ENCODE data around the gene ITPRID2. TPM values are rescaled to one million over a fixed set of nuclear protein-coding genes. Genes with fewer than 3 reads are reported as not detected.

Gene ITPRID2
- total RNA-seq, 4 donors from 2014 or later, result 38.7 to 91.9 (median 42.5) TPM

GRCh38 chr2:181947273-181947672 lies 55.7 kb downstream of the ITPRID2 start:
- intact Hi-C loops (cut with DNase I; ENCODE audit: low total_unique reads), result no loop called here
- in situ Hi-C loops (cut with MboI; ENCODE audit: low sequenced_read_pairs in 4 of 4), result no loop called here

GRCh38 chr2:181948227-181948626 lies 56.7 kb downstream of the ITPRID2 start:
- H3K4me3 ChIP-seq, result no peak overlapping the region
- intact Hi-C loops (cut with DNase I; ENCODE audit: low total_unique reads) (no loop called here), in situ Hi-C loops (cut with MboI; ENCODE audit: low sequenced_read_pairs in 4 of 4) (no loop called here)
- no peaks in the 10 kb centered on the region for H3K9me3 ChIP-seq
- TF ChIP-seq POLR2A (IDR thresholded peaks at IDR 0.05) (no peak), CTCF (IDR thresholded peaks at IDR 0.05 in 4 of 5, conservative IDR thresholded peaks at IDR 0.05 in 1 of 5) (no peak)
- no peak for ATAC-seq
- no peaks in the 10 kb centered on the region for H3K4me1 ChIP-seq
- H3K27ac ChIP-seq, result no peak overlapping the region
- H3K27me3 ChIP-seq, result no peaks in the 10 kb centered on the region
- no peaks in the 10 kb centered on the region for H3K36me3 ChIP-seq
- DNase-seq, result no peak

More at GRCh38 chr2:181947273-181947672, 55.7 kb downstream of the ITPRID2 start:
- ATAC-seq (no peak), DNase-seq (no peak)
- no peaks in the 10 kb centered on the region for H3K4me1 ChIP-seq
- TF ChIP-seq POLR2A (IDR thresholded peaks at IDR 0.05) (no peak), CTCF (IDR thresholded peaks at IDR 0.05 in 4 of 5, conservative IDR thresholded peaks at IDR 0.05 in 1 of 5) (no peak)
- no peaks in the 10 kb centered on the region for H3K36me3 ChIP-seq
- no peaks in the 10 kb centered on the region for H3K9me3 ChIP-seq
- H3K27me3 ChIP-seq, result no peaks in the 10 kb centered on the region
- no peak overlapping the region for H3K27ac ChIP-seq
- no peak overlapping the region for H3K4me3 ChIP-seq

GRCh38 chr2:181949047-181949446 lies 57.5 kb downstream of the ITPRID2 start:
- in situ Hi-C loops (cut with MboI; ENCODE audit: low sequenced_read_pairs in 4 of 4), result no loop called here
- H3K9me3 ChIP-seq, result no peaks in the 10 kb centered on the region
- ATAC-seq, result no peak
- no peaks in the 10 kb centered on the region for H3K4me1 ChIP-seq
- intact Hi-C loops (cut with DNase I; ENCODE audit: low total_unique reads), result no loop called here
- TF ChIP-seq CTCF (IDR thresholded peaks at IDR 0.05 in 4 of 5, conservative IDR thresholded peaks at IDR 0.05 in 1 of 5), result no peak
- TF ChIP-seq POLR2A (IDR thresholded peaks at IDR 0.05), result no peak
- no peak overlapping the region for H3K27ac ChIP-seq
- no peak for DNase-seq
- H3K4me3 ChIP-seq, result no peak overlapping the region
- H3K36me3 ChIP-seq, result no peaks in the 10 kb centered on the region
- H3K27me3 ChIP-seq, result no peaks in the 10 kb centered on the region

GRCh38 chr2:181952404-181953226 lies 61.1 kb downstream of the ITPRID2 start:
- Histone ChIP-seq H3K4me1 (peaks cover 0 to 5% of the 10 kb centered on the region in 2 donors), H3K27me3 (no peaks in the 10 kb centered on the region), H3K27ac (no peak overlapping the region), H3K4me3 (no peak overlapping the region), H3K36me3 (no peaks in the 10 kb centered on the region), H3K9me3 (no peaks in the 10 kb centered on the region)
- DNase-seq (no peak), ATAC-seq (no peak)
- intact Hi-C loops (cut with DNase I; ENCODE audit: low total_unique reads), result loop anchor here (5.0 kb wide), 1 partner anchor 125 kb away; no protein-coding TSS in a partner anchor
- in situ Hi-C loops (cut with MboI; ENCODE audit: low sequenced_read_pairs in 4 of 4), result loop anchor here in 3 of 4 donors (10.0 to 25.0 kb wide), 3 partner anchors 190 to 215 kb away; no protein-coding TSS in a partner anchor
- TF ChIP-seq CTCF (IDR thresholded peaks at IDR 0.05 in 4 of 5, conservative IDR thresholded peaks at IDR 0.05 in 1 of 5) (no peak), POLR2A (IDR thresholded peaks at IDR 0.05) (no peak)
